H1 (cell line): Measurements from ENCODE around the gene CRTC2. TPM values are rescaled to one million over a fixed set of nuclear protein-coding genes. Genes with fewer than 3 reads are reported as not detected.

Experiments used
- ASH2L ChIP-seq: fragments of 200-600, 300-600 bp; sonication (generic); IDR thresholded peaks from one replicate; pipeline ENCODE4 v1.7.1; 2017; ENCODE audit warnings: low read length
- CBX8 ChIP-seq: fragments of 300-800, 300-1000 bp; sonication (generic); IDR thresholded peaks from 2 replicates; pipeline ENCODE4 v1.7.1; 2016; ENCODE audit warnings: low read depth, low read length, borderline replicate concordance
- CHD2 ChIP-seq: IDR thresholded peaks from 2 replicates; pipeline ENCODE4 v1.6.1; 2012; ENCODE audit warnings: low read length, improper control_type of control experiment
- NANOG ChIP-seq: IDR thresholded peaks from 2 replicates; pipeline ENCODE4 v1.6.1; 2011; ENCODE audit warnings: low read length, low read depth, mild to moderate bottlenecking, inconsistent platforms; ENCODE audit not compliant: insufficient read depth, poor library complexity, severe bottlenecking
- NRF1 ChIP-seq: IDR thresholded peaks from 2 replicates; pipeline ENCODE4 v1.6.1; 2011; ENCODE audit warnings: mild to moderate bottlenecking, low read depth, low read length, improper control_type of control experiment
- RXRA ChIP-seq: IDR thresholded peaks from 2 replicates; pipeline ENCODE4 v1.6.1; 2011; ENCODE audit warnings: low read depth, mild to moderate bottlenecking, low read length, moderate library complexity; ENCODE audit not compliant: insufficient read depth
- SP4 ChIP-seq: IDR thresholded peaks from 2 replicates; pipeline ENCODE4 v1.6.1; 2012; ENCODE audit warnings: low read length, inconsistent platforms
- TEAD4 ChIP-seq: IDR thresholded peaks from 2 replicates; pipeline ENCODE4 v1.6.1; 2012; ENCODE audit warnings: low read depth, low read length, inconsistent platforms, mixed read lengths
- polyA plus RNA-seq, 7 experiments: library from polyadenylated mRNA; depleted of rRNA in 3 of 7; stranded (reverse) in 5 of 7; unstranded in 2 of 7; fragments of >200 nt in 5 of 7; fragments of 200-250 nt in 2 of 7; gene quantifications; 1 replicate in 5 of 7; 2 replicates in 1 of 7; 4 replicates in 1 of 7; pipeline versions ENCODE4 v1.2.1 to v1.2.3, GENCODE V29; 2011 to 2013; ENCODE audit warnings: missing spikeins in 2 of 7, mixed read lengths in 2 of 7
- total RNA-seq: library from RNA; stranded (reverse); fragmentation: NEBNext Ultra II Directional; extraction: Animal tissue kit (Norgen Biotek cat#: 25700); gene quantifications from 2 replicates; pipeline ENCODE4 v1.2.1, GENCODE V29; 2021
- TF ChIP-seq, protein P1 (sequence below): fragments of 300-600 bp; sonication (generic); IDR thresholded peaks from 2 replicates; pipeline ENCODE4 v1.7.1; 2012; ENCODE audit warnings: low read length, moderate library complexity, mild to moderate bottlenecking, inconsistent platforms; ENCODE audit not compliant: insufficient replicate concordance

Gene CRTC2
- total and polyA plus RNA-seq, 2 of the 8 experiments (the other 6 are each of a cell fraction or from before 2014, with no cell fraction given): 28.6 to 34.3 TPM

DNA sequence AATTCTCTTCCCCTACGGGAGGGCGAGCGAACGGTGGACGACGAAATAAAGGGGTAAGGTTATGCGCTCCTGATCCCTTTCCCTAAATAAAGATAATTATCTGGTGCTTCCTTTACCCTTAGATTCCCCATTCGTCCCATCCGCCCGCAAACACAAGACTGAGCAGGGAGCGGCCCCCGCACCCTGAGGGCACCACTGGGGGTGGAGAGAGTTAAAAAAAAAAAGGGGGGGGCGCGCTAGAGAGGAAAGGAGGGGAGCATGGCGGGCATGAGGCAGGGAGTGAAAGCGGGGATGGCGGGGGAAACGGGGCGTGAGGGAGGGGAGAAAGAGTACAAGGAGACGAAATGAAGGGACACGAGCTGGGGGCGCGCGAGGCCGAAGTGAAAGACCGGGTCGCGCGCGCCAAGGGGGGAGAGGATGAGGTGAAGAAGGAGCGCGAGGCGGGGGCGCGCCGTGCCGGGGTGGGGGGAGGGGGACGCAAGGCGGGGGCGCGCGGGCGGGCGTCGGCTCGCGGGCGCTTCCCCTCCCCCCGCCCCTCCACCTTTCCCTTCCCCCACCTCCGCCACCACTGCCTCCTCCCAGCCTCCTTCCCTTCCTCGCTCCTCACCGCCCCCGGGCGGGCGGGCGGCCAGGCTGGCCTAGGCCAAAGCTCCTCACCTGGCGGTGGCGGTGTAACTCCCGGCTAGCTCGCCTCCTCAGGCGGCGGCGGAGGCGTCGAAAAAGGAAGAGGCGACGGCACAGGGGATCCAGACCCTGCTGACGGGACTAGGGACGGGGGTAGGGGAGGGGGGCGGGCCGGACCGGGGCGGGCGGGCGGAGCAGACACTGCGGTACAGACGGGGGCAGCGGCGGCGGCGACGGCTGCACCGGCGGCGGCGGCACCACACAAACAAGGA, 36.1 kb downstream of the CRTC2 start (continued):
- TF ChIP-seq, protein P1, sequence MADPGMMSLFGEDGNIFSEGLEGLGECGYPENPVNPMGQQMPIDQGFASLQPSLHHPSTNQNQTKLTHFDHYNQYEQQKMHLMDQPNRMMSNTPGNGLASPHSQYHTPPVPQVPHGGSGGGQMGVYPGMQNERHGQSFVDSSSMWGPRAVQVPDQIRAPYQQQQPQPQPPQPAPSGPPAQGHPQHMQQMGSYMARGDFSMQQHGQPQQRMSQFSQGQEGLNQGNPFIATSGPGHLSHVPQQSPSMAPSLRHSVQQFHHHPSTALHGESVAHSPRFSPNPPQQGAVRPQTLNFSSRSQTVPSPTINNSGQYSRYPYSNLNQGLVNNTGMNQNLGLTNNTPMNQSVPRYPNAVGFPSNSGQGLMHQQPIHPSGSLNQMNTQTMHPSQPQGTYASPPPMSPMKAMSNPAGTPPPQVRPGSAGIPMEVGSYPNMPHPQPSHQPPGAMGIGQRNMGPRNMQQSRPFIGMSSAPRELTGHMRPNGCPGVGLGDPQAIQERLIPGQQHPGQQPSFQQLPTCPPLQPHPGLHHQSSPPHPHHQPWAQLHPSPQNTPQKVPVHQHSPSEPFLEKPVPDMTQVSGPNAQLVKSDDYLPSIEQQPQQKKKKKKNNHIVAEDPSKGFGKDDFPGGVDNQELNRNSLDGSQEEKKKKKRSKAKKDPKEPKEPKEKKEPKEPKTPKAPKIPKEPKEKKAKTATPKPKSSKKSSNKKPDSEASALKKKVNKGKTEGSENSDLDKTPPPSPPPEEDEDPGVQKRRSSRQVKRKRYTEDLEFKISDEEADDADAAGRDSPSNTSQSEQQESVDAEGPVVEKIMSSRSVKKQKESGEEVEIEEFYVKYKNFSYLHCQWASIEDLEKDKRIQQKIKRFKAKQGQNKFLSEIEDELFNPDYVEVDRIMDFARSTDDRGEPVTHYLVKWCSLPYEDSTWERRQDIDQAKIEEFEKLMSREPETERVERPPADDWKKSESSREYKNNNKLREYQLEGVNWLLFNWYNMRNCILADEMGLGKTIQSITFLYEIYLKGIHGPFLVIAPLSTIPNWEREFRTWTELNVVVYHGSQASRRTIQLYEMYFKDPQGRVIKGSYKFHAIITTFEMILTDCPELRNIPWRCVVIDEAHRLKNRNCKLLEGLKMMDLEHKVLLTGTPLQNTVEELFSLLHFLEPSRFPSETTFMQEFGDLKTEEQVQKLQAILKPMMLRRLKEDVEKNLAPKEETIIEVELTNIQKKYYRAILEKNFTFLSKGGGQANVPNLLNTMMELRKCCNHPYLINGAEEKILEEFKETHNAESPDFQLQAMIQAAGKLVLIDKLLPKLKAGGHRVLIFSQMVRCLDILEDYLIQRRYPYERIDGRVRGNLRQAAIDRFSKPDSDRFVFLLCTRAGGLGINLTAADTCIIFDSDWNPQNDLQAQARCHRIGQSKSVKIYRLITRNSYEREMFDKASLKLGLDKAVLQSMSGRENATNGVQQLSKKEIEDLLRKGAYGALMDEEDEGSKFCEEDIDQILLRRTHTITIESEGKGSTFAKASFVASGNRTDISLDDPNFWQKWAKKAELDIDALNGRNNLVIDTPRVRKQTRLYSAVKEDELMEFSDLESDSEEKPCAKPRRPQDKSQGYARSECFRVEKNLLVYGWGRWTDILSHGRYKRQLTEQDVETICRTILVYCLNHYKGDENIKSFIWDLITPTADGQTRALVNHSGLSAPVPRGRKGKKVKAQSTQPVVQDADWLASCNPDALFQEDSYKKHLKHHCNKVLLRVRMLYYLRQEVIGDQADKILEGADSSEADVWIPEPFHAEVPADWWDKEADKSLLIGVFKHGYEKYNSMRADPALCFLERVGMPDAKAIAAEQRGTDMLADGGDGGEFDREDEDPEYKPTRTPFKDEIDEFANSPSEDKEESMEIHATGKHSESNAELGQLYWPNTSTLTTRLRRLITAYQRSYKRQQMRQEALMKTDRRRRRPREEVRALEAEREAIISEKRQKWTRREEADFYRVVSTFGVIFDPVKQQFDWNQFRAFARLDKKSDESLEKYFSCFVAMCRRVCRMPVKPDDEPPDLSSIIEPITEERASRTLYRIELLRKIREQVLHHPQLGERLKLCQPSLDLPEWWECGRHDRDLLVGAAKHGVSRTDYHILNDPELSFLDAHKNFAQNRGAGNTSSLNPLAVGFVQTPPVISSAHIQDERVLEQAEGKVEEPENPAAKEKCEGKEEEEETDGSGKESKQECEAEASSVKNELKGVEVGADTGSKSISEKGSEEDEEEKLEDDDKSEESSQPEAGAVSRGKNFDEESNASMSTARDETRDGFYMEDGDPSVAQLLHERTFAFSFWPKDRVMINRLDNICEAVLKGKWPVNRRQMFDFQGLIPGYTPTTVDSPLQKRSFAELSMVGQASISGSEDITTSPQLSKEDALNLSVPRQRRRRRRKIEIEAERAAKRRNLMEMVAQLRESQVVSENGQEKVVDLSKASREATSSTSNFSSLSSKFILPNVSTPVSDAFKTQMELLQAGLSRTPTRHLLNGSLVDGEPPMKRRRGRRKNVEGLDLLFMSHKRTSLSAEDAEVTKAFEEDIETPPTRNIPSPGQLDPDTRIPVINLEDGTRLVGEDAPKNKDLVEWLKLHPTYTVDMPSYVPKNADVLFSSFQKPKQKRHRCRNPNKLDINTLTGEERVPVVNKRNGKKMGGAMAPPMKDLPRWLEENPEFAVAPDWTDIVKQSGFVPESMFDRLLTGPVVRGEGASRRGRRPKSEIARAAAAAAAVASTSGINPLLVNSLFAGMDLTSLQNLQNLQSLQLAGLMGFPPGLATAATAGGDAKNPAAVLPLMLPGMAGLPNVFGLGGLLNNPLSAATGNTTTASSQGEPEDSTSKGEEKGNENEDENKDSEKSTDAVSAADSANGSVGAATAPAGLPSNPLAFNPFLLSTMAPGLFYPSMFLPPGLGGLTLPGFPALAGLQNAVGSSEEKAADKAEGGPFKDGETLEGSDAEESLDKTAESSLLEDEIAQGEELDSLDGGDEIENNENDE: no peak
- TF ChIP-seq NANOG: no peak
- peak; percentile 68 for TF ChIP-seq ASH2L
- TF ChIP-seq NRF1: no peak
- TF ChIP-seq TEAD4: no peak
- TF ChIP-seq CBX8: no peak
- TF ChIP-seq SP4: no peak
- no peak for TF ChIP-seq CHD2
- TF ChIP-seq RXRA: no peak
